ENCODE results near the gene RNF183.
"Not testable (repeated sequence)": the region's sequence is repeated elsewhere in the genome, so short reads cannot be mapped to it uniquely, and the experiment has no call there.

Gene RNF183

DNA sequence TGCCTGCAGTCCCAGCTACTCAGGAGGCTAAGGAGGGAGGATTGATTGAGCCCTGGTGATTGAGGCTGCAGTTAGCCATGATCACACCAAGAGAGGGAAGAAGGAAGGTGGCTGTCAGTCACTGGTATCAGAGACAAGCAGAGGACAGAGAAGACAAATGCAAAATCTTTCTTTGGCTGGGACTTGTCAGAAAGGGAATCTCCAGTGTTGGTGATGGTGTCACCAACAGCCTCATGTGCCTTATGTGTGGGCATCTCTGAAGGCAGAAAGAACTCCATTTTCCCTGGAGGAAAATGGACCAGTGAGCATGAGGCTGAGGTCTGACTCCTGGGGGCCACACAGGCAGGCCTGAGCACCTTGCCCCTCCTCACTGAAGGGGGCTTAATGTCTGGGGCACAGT, 12.1 kb upstream of the RNF183 start:
- no peak for DNase-seq

- DNase-seq: no peak
Observed at GRCh38 chr9:113313261-113313660, 10.1 kb upstream of the RNF183 start.

DNA sequence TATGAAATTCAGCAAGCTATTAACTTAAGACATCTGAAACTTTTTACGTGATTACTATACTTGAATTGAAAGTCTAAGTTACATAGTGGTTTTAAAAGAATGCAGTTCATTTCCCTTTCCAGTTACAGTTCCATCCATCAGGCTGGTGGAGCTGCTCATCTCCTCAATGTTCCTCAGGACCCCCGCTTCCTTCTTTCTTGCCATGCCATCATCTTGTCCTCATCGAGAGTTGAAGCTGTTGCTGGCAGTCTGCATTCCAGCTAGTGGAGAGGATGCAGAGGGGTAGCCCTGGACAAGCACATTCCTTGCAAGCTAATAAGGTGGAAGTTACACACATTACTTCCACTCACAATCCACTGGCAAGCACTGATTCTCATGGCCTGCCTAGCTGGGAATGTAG, 8.8 kb upstream of the RNF183 start:
- no peak for DNase-seq

- no peak for DNase-seq
Observed at GRCh38 chr9:113310538-113310937, 7.4 kb upstream of the RNF183 start.

GRCh38 chr9:113309204-113309813, 6.1 kb upstream of the RNF183 start:
- peak in 1 of 2 donors; percentile 53 for DNase-seq

- no peak for DNase-seq
Observed at GRCh38 chr9:113307396-113307975, 4.3 kb upstream of the RNF183 start.

DNA sequence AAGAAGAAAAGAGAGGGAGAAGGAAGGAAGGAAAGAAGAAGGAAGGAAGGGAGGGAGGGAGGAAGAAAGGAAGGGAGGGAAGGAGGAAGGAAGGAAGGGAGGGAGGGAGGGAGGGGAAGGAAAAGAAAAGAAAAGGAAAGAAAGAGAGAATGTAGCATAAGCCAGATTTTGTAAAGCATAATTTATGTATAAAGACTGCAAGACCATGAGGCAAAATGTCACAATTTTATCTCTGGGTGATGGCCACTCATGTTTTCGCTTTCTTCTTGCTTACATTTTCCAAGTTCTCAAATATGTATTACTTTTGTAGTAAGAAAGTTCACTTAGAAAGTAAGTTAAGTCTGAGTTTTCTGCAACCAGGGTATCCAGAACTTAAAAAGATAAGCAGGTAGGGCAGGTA, 3.4 kb upstream of the RNF183 start:
- no peak for DNase-seq

GRCh38 chr9:113301548-113301947, 1.6 kb downstream of the RNF183 start:
- DNase-seq: no peak

GRCh38 chr9:113299800-113300292, 3.3 kb downstream of the RNF183 start:
- DNase-seq: peak in 1 of 2 donors; percentile 39

DNA sequence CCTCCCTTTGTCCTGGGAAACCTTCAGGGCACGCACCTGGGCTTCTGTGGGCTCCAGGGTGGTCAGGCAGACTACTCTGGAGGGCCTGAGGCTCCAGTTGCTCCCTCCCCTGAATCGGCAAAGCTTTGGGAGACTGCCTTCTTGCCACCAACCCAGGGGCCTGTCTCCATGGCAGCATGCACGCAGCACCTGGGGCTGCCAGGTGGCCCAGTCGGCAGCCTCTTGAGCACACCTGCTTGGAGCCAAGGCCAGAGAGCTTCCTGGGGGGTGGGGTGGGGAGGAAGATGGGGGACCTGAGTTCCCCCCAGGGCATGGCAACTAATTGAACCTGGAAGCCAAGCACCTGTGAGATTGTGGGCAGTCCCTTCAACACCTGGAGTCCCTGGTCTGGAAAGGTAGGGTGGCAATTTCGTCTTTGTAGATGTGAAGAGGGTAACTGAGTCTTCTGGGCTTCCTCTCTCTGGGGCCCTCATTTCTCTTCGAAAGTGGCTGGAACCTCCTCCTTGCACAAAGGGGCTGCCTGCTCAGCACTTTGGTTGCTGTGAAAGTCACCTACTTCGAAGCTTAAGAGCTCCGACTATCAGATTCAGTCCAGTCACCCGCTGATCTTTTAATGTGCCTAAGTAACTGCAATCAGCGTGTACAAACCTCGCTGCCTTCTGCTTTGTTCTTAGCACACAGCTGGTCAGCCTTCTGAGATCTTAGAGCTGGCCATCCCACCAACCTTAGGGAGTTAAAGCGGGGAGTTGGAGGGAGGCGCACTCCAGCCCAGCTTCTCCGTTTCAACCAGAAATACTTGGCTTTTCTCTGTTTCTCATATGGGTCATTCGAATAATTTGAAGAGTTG, 4.0 kb downstream of the RNF183 start:
- no peak for DNase-seq

GRCh38 chr9:113298311-113298710, 4.9 kb downstream of the RNF183 start:
- DNase-seq: no peak

DNA sequence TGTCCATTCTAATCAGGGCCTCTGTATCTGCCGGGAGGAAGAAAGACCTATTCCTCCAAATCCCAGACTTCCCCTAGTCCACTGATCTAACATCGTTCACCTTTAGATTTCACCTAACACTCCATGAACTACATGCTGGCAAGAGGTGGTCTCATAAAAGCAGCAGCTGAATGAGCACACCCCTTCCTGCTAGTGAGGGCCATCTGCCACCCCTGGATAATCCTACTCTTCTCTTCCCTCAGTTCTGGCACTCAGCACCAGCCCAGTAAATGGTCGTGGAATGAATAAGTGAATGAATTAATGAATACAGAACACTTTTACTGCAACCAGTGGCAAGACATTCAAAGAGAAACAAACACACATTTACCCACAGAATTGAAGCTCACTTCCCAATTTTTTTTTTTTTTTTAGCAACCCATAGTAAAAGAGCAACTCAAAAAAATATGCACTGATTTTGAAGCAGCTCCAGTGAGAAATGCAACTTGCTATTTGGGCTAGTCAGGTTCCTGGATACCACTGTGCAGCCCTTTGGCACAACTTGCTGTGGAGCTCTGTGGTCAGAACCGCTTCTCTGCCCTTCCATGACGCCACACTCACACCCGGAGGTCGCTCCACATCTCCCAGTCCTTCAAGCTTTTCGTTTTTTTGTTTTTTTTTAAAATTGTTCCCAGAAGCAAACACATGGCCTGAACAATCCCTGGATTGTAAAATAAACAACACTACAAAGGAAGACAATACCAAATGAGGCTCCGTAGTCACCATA, 6.2 kb downstream of the RNF183 start:
- no peak for DNase-seq

GRCh38 chr9:113296247-113296646, 6.9 kb downstream of the RNF183 start:
- not testable (repeated sequence) for DNase-seq

- no peak for DNase-seq
Observed at GRCh38 chr9:113293285-113293878, 9.8 kb downstream of the RNF183 start.

DNA sequence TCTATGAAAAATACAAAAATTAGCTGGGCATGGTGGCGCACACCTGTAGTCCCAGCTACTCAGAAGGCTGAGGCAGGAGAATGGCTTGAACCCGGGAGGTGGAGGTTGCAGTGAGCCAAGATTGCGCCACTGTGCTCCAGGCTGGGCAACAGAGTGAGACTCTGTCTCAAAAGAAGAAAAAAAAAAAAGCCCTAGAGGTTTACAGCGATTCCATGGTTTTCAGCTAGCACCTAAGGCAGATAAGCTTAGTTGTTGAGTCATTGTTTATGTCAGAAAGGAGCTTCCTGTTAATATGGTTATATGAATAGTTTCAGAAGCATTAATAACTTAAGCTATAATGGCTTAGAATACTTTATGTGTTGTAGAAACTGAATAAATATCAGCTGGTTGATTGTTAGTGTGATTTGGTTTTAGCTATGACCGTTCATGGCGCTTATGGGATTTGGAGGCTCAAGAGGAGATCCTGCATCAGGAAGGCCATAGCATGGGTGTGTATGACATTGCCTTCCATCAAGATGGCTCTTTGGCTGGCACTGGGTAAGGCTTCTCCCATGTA, 13.0 kb downstream of the RNF183 start:
- no peak for DNase-seq

GRCh38 chr9:113289091-113289490, 14.1 kb downstream of the RNF183 start:
- no peak for DNase-seq

DNA sequence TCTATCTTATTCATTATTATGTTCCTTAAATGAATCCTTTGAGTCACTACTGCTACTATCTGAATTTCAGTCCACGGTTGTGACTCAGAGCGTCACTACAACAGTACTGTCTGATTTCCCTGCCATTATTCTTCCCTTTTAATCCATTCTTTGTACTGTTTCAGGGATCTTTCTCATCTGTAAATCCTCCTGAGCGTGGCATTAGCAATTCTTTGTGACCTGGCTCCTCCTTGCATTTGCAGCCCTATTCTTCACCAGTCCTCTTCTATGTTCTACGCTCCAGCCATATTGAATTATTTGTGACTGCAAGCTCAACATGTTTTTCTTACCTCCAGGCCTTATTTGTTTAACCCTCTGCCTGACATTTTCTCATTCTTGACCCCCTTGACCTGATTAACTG, 21.8 kb downstream of the RNF183 start:
- DNase-seq: no peak

DNA sequence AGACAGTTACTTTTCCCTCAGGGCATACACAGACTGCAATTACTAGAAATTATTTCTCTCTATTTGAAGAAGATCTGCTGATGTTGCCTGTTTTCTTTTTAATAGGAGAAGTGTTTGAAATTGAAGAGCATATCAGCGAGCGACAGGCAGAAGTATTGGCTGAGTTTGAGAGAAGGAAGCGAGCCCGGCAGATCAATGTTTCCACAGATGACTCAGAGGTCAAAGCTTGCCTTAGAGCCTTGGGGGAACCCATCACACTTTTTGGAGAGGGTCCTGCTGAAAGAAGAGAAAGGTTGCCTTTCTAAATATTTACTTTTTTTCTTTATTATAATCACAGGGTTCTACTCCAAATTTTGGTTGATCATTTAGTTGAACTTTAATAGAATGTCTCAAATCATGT, 24.3 kb downstream of the RNF183 start:
- DNase-seq: no peak

DNA sequence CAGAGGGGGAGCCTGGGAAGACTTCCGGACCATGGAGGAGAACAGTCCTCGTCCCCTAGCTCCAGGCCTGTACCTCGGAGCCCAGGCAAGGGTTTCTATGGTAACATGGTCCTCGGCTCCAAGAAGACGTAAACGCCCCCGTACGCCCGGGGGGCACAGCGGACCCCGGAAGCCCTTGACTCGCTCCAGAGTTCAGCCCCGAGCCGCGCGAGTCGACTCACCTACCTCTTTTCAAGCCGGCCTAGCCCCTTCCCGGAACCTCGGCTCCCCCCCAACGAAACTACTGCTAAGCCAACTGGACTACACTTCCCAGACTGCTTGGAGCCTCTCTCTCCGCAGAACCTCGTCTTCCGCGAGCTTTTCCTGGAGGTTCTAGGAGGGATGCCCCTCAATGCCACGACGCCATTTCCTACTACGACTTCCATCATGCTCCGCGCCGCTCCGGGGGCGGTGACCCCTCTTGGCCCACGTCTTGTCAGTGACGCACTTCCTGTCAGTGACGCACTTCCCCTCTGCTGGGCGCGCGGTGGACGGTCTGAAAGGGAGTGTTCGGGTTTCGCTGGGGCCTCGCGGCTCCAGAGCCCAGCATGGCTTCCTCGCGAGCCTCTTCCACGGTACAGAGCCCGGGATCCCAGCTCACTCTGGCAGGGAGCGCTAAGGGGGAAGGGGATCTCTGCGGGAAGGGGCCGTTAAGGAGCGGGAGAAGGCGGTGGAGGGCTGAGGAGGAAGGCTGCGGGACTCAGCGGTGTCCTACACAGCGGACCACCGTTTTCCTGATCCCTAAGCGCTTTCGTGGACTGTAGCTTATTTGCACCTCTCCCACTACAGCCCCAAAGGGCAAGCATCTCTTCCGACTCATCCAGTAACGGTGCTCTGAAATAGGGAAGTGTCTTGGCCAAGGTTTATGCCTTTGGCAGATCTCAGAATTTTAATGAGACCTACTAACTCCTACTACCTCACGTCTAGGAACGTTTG, 27.7 kb downstream of the RNF183 start, which contains the start of the genes CDC26 and PRPF4:
TSS of gene CDC26 (minus strand) at position 416 of the 975 bp plus-strand sequence. CDS start 3,065 bp downstream, outside the sequence.
TSS of gene PRPF4 (plus strand) at position 502 of the 975 bp plus-strand sequence. CDS start at position 588, 86 bp downstream.
- DNase-seq: peak; percentile 84 to 97

DNA sequence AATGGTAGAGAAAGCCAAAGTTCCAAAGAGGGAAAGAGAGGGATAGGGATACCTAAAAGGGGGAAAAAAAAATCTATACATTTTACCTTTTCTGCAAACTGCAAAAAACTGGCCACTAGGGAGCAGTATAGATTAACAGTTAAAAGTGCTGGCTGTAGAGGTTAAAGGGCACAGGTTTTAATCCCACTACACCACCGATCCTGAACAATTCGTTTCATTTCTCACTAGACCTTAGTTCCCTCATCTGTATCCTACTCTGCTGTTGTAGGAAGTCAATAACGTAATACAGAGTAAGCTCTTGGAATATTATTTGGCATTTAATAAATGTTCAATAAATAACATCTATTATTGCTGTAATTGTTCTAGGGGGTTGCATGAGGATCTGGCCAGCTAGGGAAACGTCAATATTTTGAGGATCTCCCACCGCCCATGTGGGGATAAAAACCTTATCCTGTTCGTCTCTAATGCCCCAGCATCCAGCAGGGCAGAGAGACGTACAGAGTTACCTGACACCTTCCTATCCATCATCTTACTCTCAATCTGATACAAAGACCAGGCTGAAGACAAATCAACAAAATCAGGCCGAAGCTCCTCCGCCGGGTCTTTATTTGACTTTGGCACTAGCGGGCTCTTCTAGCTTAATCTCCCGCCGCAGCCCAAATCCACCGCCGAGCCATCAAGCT, 28.6 kb downstream of the RNF183 start:
- DNase-seq: peak in 1 of 2 donors; percentile 52
